Upper lobe of right lung (tissue), 1 donor: ENCODE data around the gene SURF4. TPM values are rescaled to one million over a fixed set of nuclear protein-coding genes. Genes with fewer than 3 reads are reported as not detected.

Experiments
- ATAC-seq: fragments of 200-7000 bp; cut with Tn5 transposase; one replicate; pipeline ENCODE4 v1.9.1; 2020; ENCODE audit warnings: mild to moderate bottlenecking, moderate library complexity
- DNase-seq: peaks from one replicate; pipeline ENCODE4 v3.0.0-alpha.2; 2020
- H3K27ac ChIP-seq: fragments of 200-600 bp; one replicate; pipeline ENCODE4 v1.8.0; 2022
- H3K27me3 ChIP-seq: fragments of 200-600 bp; one replicate; pipeline ENCODE4 v1.8.0; 2022; ENCODE audit warnings: mild to moderate bottlenecking
- H3K36me3 ChIP-seq: fragments of 200-600 bp; one replicate; pipeline ENCODE4 v1.8.0; 2022
- H3K4me1 ChIP-seq: fragments of 200-600 bp; one replicate; pipeline ENCODE4 v1.8.0; 2022
- H3K4me3 ChIP-seq: fragments of 200-600 bp; one replicate; pipeline ENCODE4 v1.8.0; 2022; ENCODE audit warnings: mild to moderate bottlenecking
- H3K9me3 ChIP-seq: fragments of 200-600 bp; one replicate; pipeline ENCODE4 v1.8.0; 2022
- CTCF ChIP-seq: fragments of 200-600 bp; IDR thresholded peaks from one replicate; pipeline ENCODE4 v1.8.0; 2022; ENCODE audit warnings: antibody characterized with exemption
- intact Hi-C: fragments of 100-400 bp; cut with DNase I; formaldehyde crosslinking; loops from one replicate; pipeline ENCODE4 v1.11.0; 2022
- total RNA-seq: library from RNA; stranded (reverse); fragmentation: NEBNext Ultra II Directional; extraction: Animal tissue kit (Norgen Biotek cat#: 25700); gene quantifications from one replicate; pipeline ENCODE4 v1.2.1, GENCODE V29; 2021
- donor health status: DM: no; HTN: yes; CAD: no; lungs with severe emphysema.

The SURF4 gene
- total RNA-seq, 1 donor from 2014 or later: 142 TPM

- intact Hi-C loops: no loop called here
- H3K9me3 ChIP-seq: no peaks in the 10 kb centered on the region
- TF ChIP-seq CTCF: no peak
- peaks cover 81% of the 10 kb centered on the region for H3K36me3 ChIP-seq
- H3K27ac ChIP-seq: no peak overlapping the region
- no peak for DNase-seq
- ATAC-seq: no peak
- H3K27me3 ChIP-seq: no peaks in the 10 kb centered on the region
- no peak overlapping the region for H3K4me3 ChIP-seq
- H3K4me1 ChIP-seq: peaks cover 2% of the 10 kb centered on the region
These were observed 13.4 kb downstream of the SURF4 start for GRCh38 chr9:133362359-133363044.

GRCh38 chr9:133361507-133362092 lies 14.3 kb downstream of the SURF4 start:
- no peak for TF ChIP-seq CTCF
- Histone ChIP-seq H3K4me3 (no peak overlapping the region), H3K27me3 (no peaks in the 10 kb centered on the region), H3K9me3 (no peaks in the 10 kb centered on the region), H3K4me1 (peaks cover 10% of the 10 kb centered on the region), H3K27ac (no peak overlapping the region), H3K36me3 (peaks cover 73% of the 10 kb centered on the region)
- DNase-seq (no peak), ATAC-seq (no peak)
- intact Hi-C loops: no loop called here

- no peak overlapping the region for H3K27ac ChIP-seq
- H3K36me3 ChIP-seq: peaks cover 64% of the 10 kb centered on the region
- intact Hi-C loops: no loop called here
These were observed 15.2 kb downstream of the SURF4 start for GRCh38 chr9:133360400-133361393.

GRCh38 chr9:133359399-133360175 lies 16.3 kb downstream of the SURF4 start:
- no peak for DNase-seq
- Histone ChIP-seq H3K9me3 (no peaks in the 10 kb centered on the region), H3K27me3 (no peaks in the 10 kb centered on the region), H3K4me3 (no peak overlapping the region), H3K36me3 (peaks cover 53% of the 10 kb centered on the region), H3K4me1 (peaks cover 18% of the 10 kb centered on the region), H3K27ac (no peak overlapping the region)
- TF ChIP-seq CTCF: peak; percentile 19
- intact Hi-C loops: no loop called here
- no peak for ATAC-seq

More at GRCh38 chr9:133360400-133361393, 15.2 kb downstream of the SURF4 start:
- ATAC-seq (no peak), DNase-seq (no peak)
- H3K4me1 ChIP-seq: peaks cover 11% of the 10 kb centered on the region
- no peaks in the 10 kb centered on the region for H3K9me3 ChIP-seq
- H3K4me3 ChIP-seq: no peak overlapping the region
- TF ChIP-seq CTCF: no peak
- H3K27me3 ChIP-seq: no peaks in the 10 kb centered on the region

GRCh38 chr9:133357656-133358055 lies 18.2 kb downstream of the SURF4 start:
- Histone ChIP-seq H3K27ac (no peak overlapping the region), H3K27me3 (no peaks in the 10 kb centered on the region), H3K9me3 (no peaks in the 10 kb centered on the region), H3K36me3 (peaks cover 50% of the 10 kb centered on the region), H3K4me3 (no peak overlapping the region), H3K4me1 (peaks cover 18% of the 10 kb centered on the region)
- ATAC-seq: no peak
- intact Hi-C loops: no loop called here
- no peak for TF ChIP-seq CTCF
- DNase-seq: no peak
